GM21381 (cell line): ENCODE data around the gene SAP30BP.

Source experiments
- ATAC-seq: cut with Tn5 transposase; IDR thresholded peaks from one replicate; pipeline ENCODE4 v1.9.1; 2021; ENCODE audit warnings: mild to moderate bottlenecking, moderate library complexity; ENCODE audit not compliant: unreplicated experiment

SAP30BP gene

GRCh38 chr17:75707079-75707571 lies 40.0 kb downstream of the SAP30BP start:
- ATAC-seq, result no peak

- ATAC-seq, result no peak
Measured at GRCh38 chr17:75712446-75712845, 45.3 kb downstream of the SAP30BP start.

GRCh38 chr17:75719732-75720131 lies 52.6 kb downstream of the SAP30BP start:
- no peak for ATAC-seq

- no peak for ATAC-seq
Measured at GRCh38 chr17:75720656-75721462, 53.7 kb downstream of the SAP30BP start, which contains the start of gene ITGB4. Gene ITGB4 (plus strand): TSS chr17:75721459. CDS start chr17:75724704, 3,245 bp downstream.

GRCh38 chr17:75721463-75722011 lies 54.4 kb downstream of the SAP30BP start:
- ATAC-seq, result no peak

- no peak for ATAC-seq
Measured at GRCh38 chr17:75722076-75722475, 54.9 kb downstream of the SAP30BP start.

- no peak for ATAC-seq
Measured at GRCh38 chr17:75722542-75723095, 55.5 kb downstream of the SAP30BP start.

GRCh38 chr17:75723171-75723930 lies 56.2 kb downstream of the SAP30BP start:
- ATAC-seq, result no peak

- no peak for ATAC-seq
Measured at GRCh38 chr17:75724016-75725003, 57.2 kb downstream of the SAP30BP start.

- no peak for ATAC-seq
Measured at GRCh38 chr17:75725504-75725903, 58.4 kb downstream of the SAP30BP start.

- ATAC-seq, result no peak
Measured at GRCh38 chr17:75727391-75727790, 60.3 kb downstream of the SAP30BP start.

GRCh38 chr17:75729351-75729750 lies 62.2 kb downstream of the SAP30BP start:
- ATAC-seq, result no peak

- no peak for ATAC-seq
Measured at GRCh38 chr17:75730065-75730464, 62.9 kb downstream of the SAP30BP start.

- no peak for ATAC-seq
Measured at GRCh38 chr17:75731086-75731715, 64.1 kb downstream of the SAP30BP start.

GRCh38 chr17:75731716-75732498 lies 64.8 kb downstream of the SAP30BP start:
- ATAC-seq, result no peak

- no peak for ATAC-seq
Measured at GRCh38 chr17:75733471-75733870, 66.3 kb downstream of the SAP30BP start.

- ATAC-seq, result no peak
Measured at GRCh38 chr17:75734674-75735294, 67.6 kb downstream of the SAP30BP start.

GRCh38 chr17:75736173-75736835 lies 69.2 kb downstream of the SAP30BP start:
- ATAC-seq, result no peak
